T-cell (primary cell): ENCODE results near the gene STX17. TPM values are rescaled to one million over a fixed set of nuclear protein-coding genes. Genes with fewer than 3 reads are reported as not detected.

Experiments used
- ATAC-seq, 4 experiments: fragments of 200-7000 bp in 3 of 4; fragments of 150-1000 bp in 1 of 4; cut with Tn5 transposase; replicated peaks in 1 of 4; 1 replicate in 3 of 4; 2 replicates in 1 of 4; pipeline ENCODE4 v1.10.0; 2021; ENCODE audit warnings: moderate library complexity in 3 of 4, mild to moderate bottlenecking in 2 of 4, moderate number of reproducible peaks in 1 of 4
- CTCF ChIA-PET, 2 donors: fragments of 300-600 bp; sonication (Branson Sonifier 250); formaldehyde crosslinking; loops; one replicate each; lab custom pipeline; 2022; ENCODE audit warnings: antibody characterized with exemption in 2 of 2; lab: Charles Lee
- POLR2A ChIA-PET, 2 donors: fragments of 300-600 bp; sonication (Branson Sonifier 250); formaldehyde crosslinking; loops; one replicate each; lab custom pipeline; 2022; ENCODE audit warnings: antibody characterized with exemption in 2 of 2; lab: Charles Lee
- DNase-seq, 35 experiments: peaks; one replicate each; pipeline versions ENCODE4 v3.0.0 to v3.0.0-alpha.2; 2013 to 2023
- H3K27ac ChIP-seq: one replicate; pipeline ENCODE4 v1.5.1; 2013; ENCODE audit warnings: low read length
- H3K27me3 ChIP-seq, 2 experiments: replicated peaks in 1 of 2; 1 replicate in 1 of 2; 2 replicates in 1 of 2; pipeline versions ENCODE4 v1.6.1 to v1.7.0; 2013; ENCODE audit warnings: low read length in 1 of 2, mixed read lengths in 1 of 2; ENCODE audit not compliant: control insufficient read depth in 2 of 2, insufficient read depth in 2 of 2; ENCODE audit errors: extremely low read depth in 1 of 2
- H3K36me3 ChIP-seq, 2 donors: 1 replicate in 1 of 2; 2 replicates in 1 of 2; pipeline versions ENCODE4 v1.6.1 to v1.7.0; 2013; ENCODE audit warnings: low read length in 1 of 2; ENCODE audit not compliant: control insufficient read depth in 2 of 2, insufficient read depth in 1 of 2; ENCODE audit errors: extremely low read depth in 1 of 2
- H3K4me1 ChIP-seq, 2 experiments: 1 replicate in 1 of 2; 2 replicates in 1 of 2; pipeline versions ENCODE4 v1.6.1 to v1.7.0; 2013; ENCODE audit warnings: low read length in 2 of 2, mixed read lengths in 1 of 2; ENCODE audit not compliant: insufficient read depth in 2 of 2, control insufficient read depth in 1 of 2; ENCODE audit errors: extremely low read depth in 1 of 2
- H3K4me3 ChIP-seq, 2 donors: 1 replicate in 1 of 2; 2 replicates in 1 of 2; pipeline versions ENCODE4 v1.5.1 to v1.7.0; 2013; ENCODE audit warnings: mild to moderate bottlenecking in 2 of 2, low read length in 1 of 2, moderate library complexity in 1 of 2; ENCODE audit not compliant: control insufficient read depth in 1 of 2; ENCODE audit errors: extremely low read depth in 1 of 2
- H3K9me3 ChIP-seq: 2 replicates; pipeline ENCODE4 v1.7.0; 2013
- H3K27ac Mint-ChIP-seq, 2 donors: one replicate each; pipeline ENCODE4 v1.8.0; 2020 to 2021; ENCODE audit warnings: mild to moderate bottlenecking in 2 of 2, mixed read lengths in 2 of 2
- H3K27me3 Mint-ChIP-seq, 2 donors: one replicate each; pipeline ENCODE4 v1.8.0; 2021 to 2022; ENCODE audit warnings: mixed read lengths in 2 of 2
- H3K36me3 Mint-ChIP-seq: one replicate; pipeline ENCODE4 v1.8.0; 2021; ENCODE audit warnings: mixed read lengths
- H3K4me1 Mint-ChIP-seq, 3 donors: one replicate each; pipeline ENCODE4 v1.8.0; 2020 to 2022; ENCODE audit warnings: mixed read lengths in 3 of 3, mild to moderate bottlenecking in 1 of 3
- H3K4me3 Mint-ChIP-seq, 3 donors: one replicate each; pipeline ENCODE4 v1.8.0; 2020 to 2022; ENCODE audit warnings: mild to moderate bottlenecking in 3 of 3, mixed read lengths in 3 of 3, moderate library complexity in 3 of 3
- H3K9me3 Mint-ChIP-seq, 3 donors: one replicate each; pipeline ENCODE4 v1.8.0; 2020 to 2022; ENCODE audit warnings: mixed read lengths in 3 of 3
- WGBS: methylation state at CpG from one replicate; pipeline ENCODE4 v1.1.5; 2013; ENCODE audit warnings: missing lambda C conversion rate; ENCODE audit not compliant: insufficient coverage; 5-methylcytosine and 5-hydroxymethylcytosine counted together
- total RNA-seq, 35 experiments: library from RNA in 6 of 35; stranded (reverse) in 6 of 35; fragments of 120-200 nt in 1 of 35; gene quantifications; one replicate each; pipeline versions ENCODE4 v1.2.1 to v1.2.4 and lab custom pipeline; 2013 to 2026

The STX17 gene
- total RNA-seq, 5 donors from 2014 or later (not counting 1 experiment from before 2014, with no cell fraction given): 33.5 to 47.5 (median 35.9) TPM

DNA sequence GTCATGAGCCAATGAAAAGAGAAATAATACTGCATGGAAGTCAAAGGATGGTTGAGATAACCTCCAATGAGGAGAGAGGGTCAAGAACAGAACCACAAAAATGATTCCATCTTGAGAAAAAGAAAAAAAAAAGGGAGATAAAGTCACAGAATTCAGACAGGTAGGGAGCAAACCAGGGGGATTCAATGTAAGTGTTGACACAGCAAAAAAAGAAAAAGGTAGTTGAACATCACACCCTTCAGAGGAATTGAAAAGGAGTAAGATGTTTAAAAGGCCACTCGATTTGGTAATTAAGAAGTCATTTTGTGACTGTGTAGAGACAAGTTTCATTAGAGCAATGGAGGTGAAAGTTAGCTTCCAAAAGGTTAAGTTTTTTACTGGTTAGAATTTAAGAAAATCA, 113.1 kb downstream of the STX17 start:
- Mint-ChIP-seq H3K27me3 (no peaks in the 10 kb centered on the region), H3K27ac (no peak overlapping the region)
- WGBS: 100% methylated on average over 1 of the region's 1 CpG

More for the DNA sequence above, 113.1 kb downstream of the STX17 start:
- ATAC-seq (no peak), DNase-seq (no peak)
- Histone ChIP-seq H3K27ac (no peak overlapping the region), H3K27me3 (no peaks in the 10 kb centered on the region), H3K9me3 (no peaks in the 10 kb centered on the region), H3K36me3 (peaks cover 6 to 41% of the 10 kb centered on the region in 2 donors), H3K4me3 (no peak overlapping the region), H3K4me1 (no peaks in the 10 kb centered on the region)
- H3K4me1 Mint-ChIP-seq: peaks cover 0 to 5% (median 0%) of the 10 kb centered on the region in 3 donors
- H3K9me3 Mint-ChIP-seq: no peaks in the 10 kb centered on the region
- no peak overlapping the region for H3K4me3 Mint-ChIP-seq
- ChIA-PET CTCF (no interaction called here), POLR2A (no interaction called here)
- peaks cover 57% of the 10 kb centered on the region for H3K36me3 Mint-ChIP-seq

Other genes starting within 250 kb of the STX17 start
- 10 to 100 TPM in 2 of 5 donors, 1 to 10 TPM in 3; 1.3 to 45.0 (median 1.8) TPM for gene NR4A3, start 84.8 kb upstream of the STX17 start, total RNA-seq
- gene ERP44, start 192.3 kb downstream of the STX17 start, total RNA-seq: 10 to 100 TPM; 11.3 to 15.1 (median 12.5) TPM
- gene INVS, start 192.6 kb downstream of the STX17 start, total RNA-seq: 10 to 100 TPM; 15.6 to 21.6 (median 19.0) TPM